Measurements from ENCODE around the gene GPI. TPM values are rescaled to one million over a fixed set of nuclear protein-coding genes. Genes with fewer than 3 reads are reported as not detected.

The GPI gene
- total and polyA plus RNA-seq, 2 of the 8 experiments (the other 6 are each of a cell fraction or from before 2014, with no cell fraction given), result 171 to 360 TPM

GRCh38 chr19:34409189-34410164, 44.5 kb downstream of the GPI start (continued):
- TF ChIP-seq CHD1 (IDR thresholded peaks at IDR 0.05; ENCODE audit: low read depth, low read length) (no peak), MAX (IDR thresholded peaks at IDR 0.05) (no peak), SIN3A (conservative IDR thresholded peaks at IDR 0.05 in 1 of 2, IDR thresholded peaks at IDR 0.05 in 1 of 2; ENCODE audit: low read depth in 1 of 2, low read length in 2 of 2) (no peak), HDAC6 (IDR thresholded peaks at IDR 0.05; ENCODE audit: low read depth, low read length) (no peak), JUND (IDR thresholded peaks at IDR 0.05; ENCODE audit: low read length) (no peak), SP4 (IDR thresholded peaks at IDR 0.05; ENCODE audit: low read length) (no peak), SP2 (IDR thresholded peaks at IDR 0.05; ENCODE audit: low read length) (no peak), YY1 (IDR thresholded peaks at IDR 0.05; ENCODE audit: low read depth, low read length) (no peak), RXRA (IDR thresholded peaks at IDR 0.05; ENCODE audit: insufficient read depth, low read depth, low read length) (no peak), TCF12 (IDR thresholded peaks at IDR 0.05; ENCODE audit: low read depth, low read length) (no peak)
